HepG2 (cell line): ENCODE results near the gene ENTPD2. TPM values are rescaled to one million over a fixed set of nuclear protein-coding genes. Genes with fewer than 3 reads are reported as not detected.

Experiments used
- ASH2L ChIP-seq: fragments of 300-600, 200-600 bp; sonication (generic); IDR thresholded peaks from 2 replicates; pipeline ENCODE4 v1.7.0; 2017; ENCODE audit warnings: low read depth, mild to moderate bottlenecking, moderate library complexity, mixed read lengths, low read length; ENCODE audit not compliant: insufficient read length
- CBFB ChIP-seq: sonication (generic); formaldehyde crosslinking; IDR thresholded peaks from 2 replicates; pipeline ENCODE4 v1.4.0; 2020; ENCODE audit warnings: missing genetic modification reagents
- CREBL2 ChIP-seq: sonication (generic); formaldehyde crosslinking; IDR thresholded peaks from 2 replicates; pipeline ENCODE4 v1.8.1; 2023; ENCODE audit warnings: missing genetic modification reagents, mild to moderate bottlenecking, borderline replicate concordance
- DPF2 ChIP-seq: sonication (generic); formaldehyde crosslinking; IDR thresholded peaks from 2 replicates; pipeline ENCODE4 v1.4.0; 2020; ENCODE audit warnings: mild to moderate bottlenecking, low read depth, missing genetic modification reagents, borderline replicate concordance
- ELF3 ChIP-seq: IDR thresholded peaks from 2 replicates; pipeline ENCODE4 v1.6.1; 2016; ENCODE audit warnings: missing genetic modification reagents, missing compliant biosample characterization
- GATAD2A ChIP-seq: IDR thresholded peaks from 2 replicates; pipeline ENCODE4 v1.6.1; 2016
- GLMP ChIP-seq: sonication (generic); formaldehyde crosslinking; IDR thresholded peaks from 2 replicates; pipeline ENCODE4 v1.9.0; 2021; ENCODE audit warnings: missing genetic modification reagents, mild to moderate bottlenecking, borderline replicate concordance
- NR2C2 ChIP-seq: sonication (generic); formaldehyde crosslinking; IDR thresholded peaks from 2 replicates; pipeline ENCODE4 v1.4.0; 2020; ENCODE audit warnings: missing genetic modification reagents, mild to moderate bottlenecking, moderate library complexity, borderline replicate concordance
- PCBP1 ChIP-seq: fragments of 200-400 bp; formaldehyde crosslinking; IDR thresholded peaks from 2 replicates; pipeline ENCODE4 v1.6.1; 2017; ENCODE audit warnings: mild to moderate bottlenecking, low read depth, low read length, borderline replicate concordance
- PLRG1 ChIP-seq: fragments of 450-650 bp; conservative IDR thresholded peaks from 2 replicates; pipeline ENCODE4 v1.6.1; 2016
- RAD21 ChIP-seq: fragments of 450-650 bp; formaldehyde crosslinking; IDR thresholded peaks from 2 replicates; pipeline ENCODE4 v1.5.0; 2020; ENCODE audit warnings: mild to moderate bottlenecking
- SNAPC4 ChIP-seq: sonication (generic); formaldehyde crosslinking; IDR thresholded peaks from 2 replicates; pipeline ENCODE4 v1.4.0; 2020; ENCODE audit warnings: mild to moderate bottlenecking, missing genetic modification reagents
- TAF1 ChIP-seq: sonication (generic); formaldehyde crosslinking; IDR thresholded peaks from 2 replicates; pipeline ENCODE4 v1.4.0; 2020; ENCODE audit warnings: missing genetic modification reagents
- TGIF2 ChIP-seq: IDR thresholded peaks from 2 replicates; pipeline ENCODE4 v1.6.1; 2016; ENCODE audit warnings: control low read depth, missing compliant biosample characterization
- ZBTB21 ChIP-seq: sonication (generic); formaldehyde crosslinking; IDR thresholded peaks from 2 replicates; pipeline ENCODE4 v1.4.0; 2020; ENCODE audit warnings: missing genetic modification reagents
- ZNF20 ChIP-seq: sonication (generic); formaldehyde crosslinking; IDR thresholded peaks from 2 replicates; pipeline ENCODE4 v1.4.0; 2020; ENCODE audit warnings: mild to moderate bottlenecking, moderate library complexity, missing genetic modification reagents
- ZNF256 ChIP-seq: sonication (generic); formaldehyde crosslinking; conservative IDR thresholded peaks from 2 replicates; pipeline ENCODE4 v1.4.0; 2020; ENCODE audit warnings: missing genetic modification reagents
- ZNF468 ChIP-seq: sonication (generic); formaldehyde crosslinking; IDR thresholded peaks from 2 replicates; pipeline ENCODE4 v1.8.0; 2022; ENCODE audit warnings: mild to moderate bottlenecking, moderate library complexity, missing genetic modification reagents
- ZNF776 ChIP-seq: sonication (generic); formaldehyde crosslinking; IDR thresholded peaks from 2 replicates; pipeline ENCODE4 v1.4.0; 2020; ENCODE audit warnings: mild to moderate bottlenecking, missing genetic modification reagents
- ZNF816 ChIP-seq: sonication (generic); formaldehyde crosslinking; IDR thresholded peaks from 2 replicates; pipeline ENCODE4 v1.8.0; 2022; ENCODE audit warnings: missing genetic modification reagents, mild to moderate bottlenecking, borderline replicate concordance
- ZSCAN21 ChIP-seq: sonication (generic); formaldehyde crosslinking; IDR thresholded peaks from 2 replicates; pipeline ENCODE4 v1.8.0; 2022; ENCODE audit warnings: mild to moderate bottlenecking, missing genetic modification reagents, moderate library complexity, borderline replicate concordance
- polyA plus RNA-seq, 8 experiments: library from polyadenylated mRNA; depleted of rRNA in 3 of 8; stranded (reverse) in 7 of 8; unstranded in 1 of 8; fragments of >200 nt; fragmentation: Illumina TruSeq in 4 of 8; extraction: Trizol in 4 of 8; gene quantifications; 2 replicates each; pipeline versions ENCODE4 v1.2.1 to v1.2.3, GENCODE V29; 2011 to 2016; ENCODE audit warnings: low read depth in 4 of 8, missing spikeins in 1 of 8, mixed read lengths in 1 of 8; ENCODE audit not compliant: insufficient read depth in 1 of 8
- total RNA-seq, 5 experiments: library from RNA; depleted of rRNA; stranded (reverse); fragments of >200 nt; fragmentation: Illumina TruSeq; extraction: Trizol; gene quantifications; 2 replicates each; pipeline ENCODE4 v1.2.3, GENCODE V29; 2016; ENCODE audit warnings: low read depth in 1 of 5
- TF ChIP-seq, protein P1 (sequence below): sonication (generic); formaldehyde crosslinking; IDR thresholded peaks from 2 replicates; pipeline ENCODE4 v1.4.0; 2020; ENCODE audit warnings: mild to moderate bottlenecking, low read depth, missing genetic modification reagents

Gene ENTPD2
- total and polyA plus RNA-seq, 2 of the 13 experiments (the other 11 are each of a cell fraction or from before 2014, with no cell fraction given), result 0.95 to 3.2 TPM

- no peak for TF ChIP-seq CBFB
- TF ChIP-seq ZNF468, result no peak
- TF ChIP-seq ZNF776 (CRISPR knock-in tag), result no peak
- no peak for TF ChIP-seq CREBL2 (CRISPR knock-in tag)
- TF ChIP-seq PLRG1, result no peak
- TF ChIP-seq ELF3 (CRISPR knock-in tag), result peak; percentile 32; the same call in 1 of the 2 replicates
- no peak for TF ChIP-seq ZNF256 (CRISPR knock-in tag)
- no peak for TF ChIP-seq GLMP (CRISPR knock-in tag)
- TF ChIP-seq TGIF2 (CRISPR knock-in tag), result 0 out of 2 replicates have a peak, but pooled peaks have one; percentile 39
- TF ChIP-seq GATAD2A (CRISPR knock-in tag), result no peak
- TF ChIP-seq SNAPC4 (CRISPR knock-in tag), result no peak
- no peak for TF ChIP-seq NR2C2 (CRISPR knock-in tag)
- TF ChIP-seq DPF2 (CRISPR knock-in tag), result no peak
- no peak for TF ChIP-seq ZNF20 (CRISPR knock-in tag)
- no peak for TF ChIP-seq ZNF816 (CRISPR knock-in tag)
- TF ChIP-seq TAF1, result peak; percentile 67
- TF ChIP-seq RAD21 (CRISPR knock-in tag), result no peak
- TF ChIP-seq ZBTB21 (CRISPR knock-in tag), result no peak
- TF ChIP-seq ZSCAN21 (CRISPR knock-in tag), result 0 out of 2 replicates have a peak, but pooled peaks have one; percentile 6
- TF ChIP-seq PCBP1, result no peak
- TF ChIP-seq, protein P1, sequence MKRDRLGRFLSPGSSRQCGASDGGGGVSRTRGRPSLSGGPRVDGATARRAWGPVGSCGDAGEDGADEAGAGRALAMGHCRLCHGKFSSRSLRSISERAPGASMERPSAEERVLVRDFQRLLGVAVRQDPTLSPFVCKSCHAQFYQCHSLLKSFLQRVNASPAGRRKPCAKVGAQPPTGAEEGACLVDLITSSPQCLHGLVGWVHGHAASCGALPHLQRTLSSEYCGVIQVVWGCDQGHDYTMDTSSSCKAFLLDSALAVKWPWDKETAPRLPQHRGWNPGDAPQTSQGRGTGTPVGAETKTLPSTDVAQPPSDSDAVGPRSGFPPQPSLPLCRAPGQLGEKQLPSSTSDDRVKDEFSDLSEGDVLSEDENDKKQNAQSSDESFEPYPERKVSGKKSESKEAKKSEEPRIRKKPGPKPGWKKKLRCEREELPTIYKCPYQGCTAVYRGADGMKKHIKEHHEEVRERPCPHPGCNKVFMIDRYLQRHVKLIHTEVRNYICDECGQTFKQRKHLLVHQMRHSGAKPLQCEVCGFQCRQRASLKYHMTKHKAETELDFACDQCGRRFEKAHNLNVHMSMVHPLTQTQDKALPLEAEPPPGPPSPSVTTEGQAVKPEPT (CRISPR knock-in tag), result no peak
- TF ChIP-seq ASH2L, result no peak
Observed at GRCh38 chr9:137053944-137054931, at the start of gene ENTPD2 (continued).
